A673 (cell line): ENCODE measurements around the gene MRPL34. TPM values are rescaled to one million over a fixed set of nuclear protein-coding genes. Genes with fewer than 3 reads are reported as not detected.

Source experiments
- BruUV-seq: library from RNA; stranded (reverse); fragments of 400-500 nt; replicated peaks from 2 replicates; lab custom pipeline; 2021; lab: Mats Ljungman, UMichigan
- CTCF ChIA-PET: fragments of 300-600 bp; sonication (Branson Sonifier 250); formaldehyde crosslinking; loops from one replicate; lab custom pipeline; 2022; ENCODE audit warnings: antibody characterized with exemption; lab: Charles Lee
- POLR2A ChIA-PET: fragments of 300-600 bp; sonication (Branson Sonifier 250); formaldehyde crosslinking; loops from one replicate; lab custom pipeline; 2022; ENCODE audit warnings: antibody characterized with exemption; ENCODE audit not compliant: low non-redundant PET; lab: Charles Lee
- DNase-seq: peaks from one replicate; pipeline ENCODE4 v3.0.0-alpha.2; 2015; ENCODE audit warnings: low spot score
- H3K27ac ChIP-seq: fragments of 200-600 bp; sonication (generic); 2 replicates; pipeline ENCODE4 v1.5.1; 2016; ENCODE audit warnings: mixed run types, low read depth, mild to moderate bottlenecking, mixed read lengths, antibody characterized with exemption, low read length; ENCODE audit not compliant: poor library complexity, severe bottlenecking
- H3K27me3 ChIP-seq: fragments of 200-600 bp; sonication (generic); replicated peaks from 2 replicates; pipeline ENCODE4 v1.6.1; 2017; ENCODE audit warnings: mixed run types, low read depth, mild to moderate bottlenecking, mixed read lengths, antibody characterized with exemption, low read length; ENCODE audit not compliant: insufficient read depth, poor library complexity
- H3K36me3 ChIP-seq: fragments of 200-600 bp; sonication (generic); 2 replicates; pipeline ENCODE4 v1.6.1; 2016; ENCODE audit warnings: mixed run types, mild to moderate bottlenecking, mixed read lengths, antibody characterized with exemption, low read length; ENCODE audit not compliant: insufficient read depth, poor library complexity, severe bottlenecking
- H3K4me1 ChIP-seq: fragments of 200-600 bp; sonication (generic); 2 replicates; pipeline ENCODE4 v1.6.1; 2017; ENCODE audit warnings: mixed run types, mild to moderate bottlenecking, mixed read lengths, antibody characterized with exemption, low read length; ENCODE audit not compliant: insufficient read depth, poor library complexity, severe bottlenecking
- H3K4me3 ChIP-seq: fragments of 200-600 bp; sonication (generic); 2 replicates; pipeline ENCODE4 v1.5.1; 2016; ENCODE audit warnings: low read depth, mixed run types, mild to moderate bottlenecking, mixed read lengths, low read length; ENCODE audit not compliant: poor library complexity, severe bottlenecking
- H3K9me3 ChIP-seq: fragments of 200-600 bp; sonication (generic); 2 replicates; pipeline ENCODE4 v1.6.1; 2016; ENCODE audit warnings: mixed run types, low read depth, mild to moderate bottlenecking, mixed read lengths, antibody characterized with exemption, low read length; ENCODE audit not compliant: poor library complexity, severe bottlenecking
- EZH2 ChIP-seq: fragments of 200-600 bp; sonication (generic); IDR thresholded peaks from 2 replicates; pipeline ENCODE4 v1.6.1; 2017; ENCODE audit warnings: borderline replicate concordance, low read depth, mild to moderate bottlenecking, mixed read lengths, antibody characterized with exemption, low read length; ENCODE audit not compliant: poor library complexity, severe bottlenecking
- intact Hi-C: fragments of 100-400 bp; cut with micrococcal nuclease; formaldehyde crosslinking; loops from one replicate; pipeline ENCODE4 v1.10.0; 2022; ENCODE audit not compliant: unreplicated experiment
- total RNA-seq: library from RNA; stranded (reverse); gene quantifications from 2 replicates; pipeline ENCODE4 v1.2.3, GENCODE V29; 2021
- TF ChIP-seq, protein P1 (sequence below): fragments of 300-800, 200-600 bp; sonication (generic); conservative IDR thresholded peaks from 2 replicates; pipeline ENCODE4 v1.5.1; 2017; ENCODE audit warnings: low read depth, mild to moderate bottlenecking, antibody characterized with exemption, low read length, moderate library complexity, mixed read lengths

MRPL34 gene
- total RNA-seq, 1 experiment from 2014 or later = 91.8 TPM

DNA sequence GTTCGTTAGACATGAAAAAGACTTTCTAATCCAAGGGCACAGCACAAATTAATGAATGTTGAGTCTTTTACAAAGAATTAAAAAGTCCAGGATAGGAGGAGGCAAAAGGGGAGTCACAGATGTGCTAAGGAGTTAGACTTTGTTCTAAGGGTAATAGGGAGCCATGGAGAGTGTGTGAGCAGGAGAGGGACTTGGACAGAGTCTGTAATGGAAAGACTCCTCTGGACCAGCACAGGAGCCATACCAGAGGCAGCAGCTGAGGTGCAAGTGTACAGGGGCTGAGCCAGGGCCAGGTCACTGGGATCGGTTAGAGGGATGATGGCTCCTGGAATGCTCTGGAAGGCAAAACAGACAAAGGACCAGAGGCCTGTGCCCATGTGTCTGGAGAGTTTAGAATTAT lies 42.2 kb downstream of the MRPL34 start:
- H3K4me3 ChIP-seq = no peak overlapping the region
- no peaks in the 10 kb centered on the region for H3K9me3 ChIP-seq
- TF ChIP-seq, protein P1, sequence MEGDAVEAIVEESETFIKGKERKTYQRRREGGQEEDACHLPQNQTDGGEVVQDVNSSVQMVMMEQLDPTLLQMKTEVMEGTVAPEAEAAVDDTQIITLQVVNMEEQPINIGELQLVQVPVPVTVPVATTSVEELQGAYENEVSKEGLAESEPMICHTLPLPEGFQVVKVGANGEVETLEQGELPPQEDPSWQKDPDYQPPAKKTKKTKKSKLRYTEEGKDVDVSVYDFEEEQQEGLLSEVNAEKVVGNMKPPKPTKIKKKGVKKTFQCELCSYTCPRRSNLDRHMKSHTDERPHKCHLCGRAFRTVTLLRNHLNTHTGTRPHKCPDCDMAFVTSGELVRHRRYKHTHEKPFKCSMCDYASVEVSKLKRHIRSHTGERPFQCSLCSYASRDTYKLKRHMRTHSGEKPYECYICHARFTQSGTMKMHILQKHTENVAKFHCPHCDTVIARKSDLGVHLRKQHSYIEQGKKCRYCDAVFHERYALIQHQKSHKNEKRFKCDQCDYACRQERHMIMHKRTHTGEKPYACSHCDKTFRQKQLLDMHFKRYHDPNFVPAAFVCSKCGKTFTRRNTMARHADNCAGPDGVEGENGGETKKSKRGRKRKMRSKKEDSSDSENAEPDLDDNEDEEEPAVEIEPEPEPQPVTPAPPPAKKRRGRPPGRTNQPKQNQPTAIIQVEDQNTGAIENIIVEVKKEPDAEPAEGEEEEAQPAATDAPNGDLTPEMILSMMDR = no peak
- TF ChIP-seq EZH2 = no peak
- intact Hi-C loops = loop anchor here (5.0 kb wide), 1 partner anchor 119 kb away; no protein-coding TSS in a partner anchor
- ChIA-PET CTCF (interaction anchor here (0.6 to 1.7 kb wide), 3 partner anchors 9 to 426 kb away, joined by 3 to 12 read pairs (median 5); no protein-coding TSS in a partner anchor), POLR2A (no interaction called here)
- no peaks in the 10 kb centered on the region for H3K36me3 ChIP-seq
- H3K4me1 ChIP-seq = no peaks in the 10 kb centered on the region
- H3K27ac ChIP-seq = no peak overlapping the region
- DNase-seq = no peak
- H3K27me3 ChIP-seq = no peaks in the 10 kb centered on the region
- no TSS peak for BruUV-seq

- no peaks in the 10 kb centered on the region for H3K9me3 ChIP-seq
- peak overlapping the region; percentile 1 for H3K4me3 ChIP-seq
- BruUV-seq = no TSS peak
- ChIA-PET POLR2A (interaction anchor here (0.5 to 0.6 kb wide), 2 partner anchors 93 to 94 kb away, joined by 4 to 6 read pairs; no protein-coding TSS in a partner anchor), CTCF (interaction anchor here (1.1 to 1.7 kb wide), 2 partner anchors 10 to 37 kb away, joined by 3 to 5 read pairs; no protein-coding TSS in a partner anchor)
- H3K36me3 ChIP-seq = no peaks in the 10 kb centered on the region
- H3K27me3 ChIP-seq = no peaks in the 10 kb centered on the region
- intact Hi-C loops = loop anchor here (5.0 kb wide), 1 partner anchor 119 kb away; no protein-coding TSS in a partner anchor
- H3K27ac ChIP-seq = no peak overlapping the region
- H3K4me1 ChIP-seq = no peaks in the 10 kb centered on the region
- TF ChIP-seq, protein P1 = no peak
- no peak for TF ChIP-seq EZH2
- peak; percentile 88 for DNase-seq
Observed at GRCh38 chr19:17348700-17349099, 43.0 kb downstream of the MRPL34 start.

DNA sequence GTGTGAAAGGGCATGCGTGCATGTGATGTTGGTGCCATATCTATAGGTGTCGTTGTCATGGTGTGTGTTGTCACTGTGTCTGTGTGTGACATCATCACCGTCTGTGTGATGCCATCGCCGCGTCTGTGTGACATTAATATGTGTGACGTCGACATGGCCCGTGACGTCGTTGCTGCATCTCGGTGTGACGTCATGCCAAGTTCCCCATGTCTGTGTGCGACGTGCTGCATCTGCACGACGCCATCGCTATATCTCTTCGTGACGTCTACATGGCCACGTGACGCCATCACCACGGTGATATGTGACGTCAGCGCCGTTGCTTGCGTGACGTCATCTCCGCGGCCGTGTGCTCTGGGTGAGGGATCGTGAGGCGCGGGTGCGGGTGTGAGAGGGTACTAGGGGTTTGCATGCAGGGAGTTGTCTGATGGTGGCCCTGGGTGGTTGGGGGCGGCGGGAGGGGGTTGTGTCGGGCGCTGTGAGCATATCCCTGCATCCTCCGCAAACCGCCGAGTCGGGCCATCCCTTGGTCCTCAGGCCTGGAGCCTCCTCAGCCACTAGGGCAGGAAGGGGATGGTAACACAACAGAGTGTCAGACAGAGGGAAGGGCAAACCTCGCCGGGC lies 46.3 kb downstream of the MRPL34 start:
- H3K36me3 ChIP-seq = no peaks in the 10 kb centered on the region
- no peak overlapping the region for H3K27ac ChIP-seq
- ChIA-PET POLR2A (no interaction called here), CTCF (no interaction called here)
- H3K4me3 ChIP-seq = no peak overlapping the region
- no peak for DNase-seq
- no peaks in the 10 kb centered on the region for H3K9me3 ChIP-seq
- no TSS peak for BruUV-seq
- no peaks in the 10 kb centered on the region for H3K4me1 ChIP-seq
- no peaks in the 10 kb centered on the region for H3K27me3 ChIP-seq
- intact Hi-C loops = no loop called here
- TF ChIP-seq, protein P1 = no peak
- TF ChIP-seq EZH2 = no peak
